GM18499 (cell line): Measurements from ENCODE around the gene AEBP1.
A peak's percentile ranks its signal among the peaks of the same experiment; 100 is the strongest.

ENCODE experiments used
- ATAC-seq: cut with Tn5 transposase; IDR thresholded peaks from one replicate; pipeline ENCODE4 v1.9.1; 2021; ENCODE audit warnings: moderate number of reproducible peaks; ENCODE audit not compliant: insufficient read depth, unreplicated experiment

The AEBP1 gene

GRCh38 chr7:44082541-44083207 lies 21.5 kb upstream of the AEBP1 start:
- peak; percentile 75 for ATAC-seq

- ATAC-seq, result no peak
These were observed 20.3 kb upstream of the AEBP1 start for GRCh38 chr7:44083796-44084195.

GRCh38 chr7:44084701-44085100 lies 19.4 kb upstream of the AEBP1 start:
- ATAC-seq, result no peak

- ATAC-seq, result no peak
These were observed 18.6 kb upstream of the AEBP1 start for GRCh38 chr7:44085546-44085945.

- no peak for ATAC-seq
These were observed 17.5 kb upstream of the AEBP1 start for GRCh38 chr7:44086627-44087026.

GRCh38 chr7:44087911-44088838 lies 16.0 kb upstream of the AEBP1 start:
- no peak for ATAC-seq

GRCh38 chr7:44093102-44093641 lies 11.0 kb upstream of the AEBP1 start:
- ATAC-seq, result no peak

GRCh38 chr7:44094365-44094764 lies 9.8 kb upstream of the AEBP1 start:
- ATAC-seq, result no peak

GRCh38 chr7:44094883-44095592 lies 9.1 kb upstream of the AEBP1 start:
- no peak for ATAC-seq

- no peak for ATAC-seq
These were observed 8.4 kb upstream of the AEBP1 start for GRCh38 chr7:44095781-44096180.

- no peak for ATAC-seq
These were observed 7.7 kb upstream of the AEBP1 start for GRCh38 chr7:44096326-44096881.

- ATAC-seq, result peak; percentile 48
These were observed 6.8 kb upstream of the AEBP1 start for GRCh38 chr7:44097064-44097932.

- ATAC-seq, result no peak
These were observed 5.8 kb upstream of the AEBP1 start for GRCh38 chr7:44098092-44099068.

- no peak for ATAC-seq
These were observed 4.5 kb upstream of the AEBP1 start for GRCh38 chr7:44099669-44100068.

- no peak for ATAC-seq
These were observed 3.5 kb upstream of the AEBP1 start for GRCh38 chr7:44100458-44101302.

GRCh38 chr7:44101303-44101965 lies 2.7 kb upstream of the AEBP1 start:
- ATAC-seq, result no peak
